ENCODE measurements around the gene CAMK1D.

GRCh38 chr10:12609435-12609834 lies 260.1 kb downstream of the CAMK1D start:
- TF ChIP-seq MYBL2 (CRISPR knock-in tag; IDR thresholded peaks at IDR 0.05) = no peak
- no peak for TF ChIP-seq E2F5 (CRISPR knock-in tag; IDR thresholded peaks at IDR 0.05)
- TF ChIP-seq, protein P1, sequence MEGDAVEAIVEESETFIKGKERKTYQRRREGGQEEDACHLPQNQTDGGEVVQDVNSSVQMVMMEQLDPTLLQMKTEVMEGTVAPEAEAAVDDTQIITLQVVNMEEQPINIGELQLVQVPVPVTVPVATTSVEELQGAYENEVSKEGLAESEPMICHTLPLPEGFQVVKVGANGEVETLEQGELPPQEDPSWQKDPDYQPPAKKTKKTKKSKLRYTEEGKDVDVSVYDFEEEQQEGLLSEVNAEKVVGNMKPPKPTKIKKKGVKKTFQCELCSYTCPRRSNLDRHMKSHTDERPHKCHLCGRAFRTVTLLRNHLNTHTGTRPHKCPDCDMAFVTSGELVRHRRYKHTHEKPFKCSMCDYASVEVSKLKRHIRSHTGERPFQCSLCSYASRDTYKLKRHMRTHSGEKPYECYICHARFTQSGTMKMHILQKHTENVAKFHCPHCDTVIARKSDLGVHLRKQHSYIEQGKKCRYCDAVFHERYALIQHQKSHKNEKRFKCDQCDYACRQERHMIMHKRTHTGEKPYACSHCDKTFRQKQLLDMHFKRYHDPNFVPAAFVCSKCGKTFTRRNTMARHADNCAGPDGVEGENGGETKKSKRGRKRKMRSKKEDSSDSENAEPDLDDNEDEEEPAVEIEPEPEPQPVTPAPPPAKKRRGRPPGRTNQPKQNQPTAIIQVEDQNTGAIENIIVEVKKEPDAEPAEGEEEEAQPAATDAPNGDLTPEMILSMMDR (IDR thresholded peaks at IDR 0.05) = no peak
- no peak for TF ChIP-seq ZNF138 (CRISPR knock-in tag; conservative IDR thresholded peaks at IDR 0.05)
- no peak for TF ChIP-seq CREM (CRISPR knock-in tag; IDR thresholded peaks at IDR 0.05)
- no peak for TF ChIP-seq MAX (CRISPR knock-in tag; IDR thresholded peaks at IDR 0.05)

Data from WTC11 (cell line).